DMS53 treated with DMSO at 0.1 percent for 48 hours (cell line): ENCODE results near the gene REX1BD.
"Not testable (repeated sequence)": the region's sequence is repeated elsewhere in the genome, so short reads cannot be mapped to it uniquely, and the experiment has no call there.

Experiments used
- DNase-seq: peaks from one replicate; lab custom pipeline; 2025; ENCODE audit not compliant: unreplicated experiment; lab: John Stamatoyannopoulos, UW

The REX1BD gene

DNA sequence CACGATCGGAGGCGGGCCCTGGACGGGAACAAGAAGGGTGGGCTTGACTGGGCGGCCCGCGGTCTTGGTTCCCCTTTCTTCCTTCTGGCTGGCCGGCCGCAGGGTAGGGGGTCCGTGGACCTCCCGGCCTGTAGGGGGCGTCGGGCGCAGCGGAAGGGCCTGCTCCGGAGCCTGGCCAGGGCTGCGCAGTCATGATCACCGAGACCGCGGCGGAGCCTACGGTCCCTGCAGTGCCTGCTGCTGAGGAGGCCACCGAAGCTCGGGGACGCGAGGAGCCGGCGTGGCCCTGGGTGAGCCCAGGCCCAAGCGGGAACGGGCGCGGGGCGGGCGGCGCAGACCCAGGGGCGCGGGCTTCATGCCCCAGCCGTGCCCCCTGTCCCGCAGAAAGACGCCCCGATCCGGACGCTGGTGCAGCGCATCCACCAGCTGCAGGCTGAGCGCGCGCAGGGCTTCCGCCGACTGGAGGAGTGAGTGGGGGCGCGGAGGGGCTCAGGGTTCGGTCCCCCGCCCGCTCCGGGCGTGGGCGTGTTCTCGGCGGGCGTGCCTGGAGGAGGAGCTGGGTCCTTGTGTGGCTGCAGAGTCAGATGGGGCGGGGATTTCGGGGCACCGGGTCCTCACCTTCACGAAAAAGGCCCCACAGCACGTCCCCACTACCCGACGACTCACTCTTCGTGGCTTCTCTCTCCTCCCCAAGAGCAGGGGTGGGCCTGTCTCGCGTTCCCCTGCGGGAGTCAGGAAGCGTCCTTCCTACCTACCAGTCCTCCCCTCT is at the start of gene REX1BD:
TSS of gene REX1BD (plus strand) at position 188 of the 769 bp plus-strand sequence. CDS start at position 192, 4 bp downstream.
- peak; percentile 44 for DNase-seq

GRCh38 chr19:18539372-18539771 is 49.2 kb upstream of the REX1BD start:
- no peak for DNase-seq

DNA sequence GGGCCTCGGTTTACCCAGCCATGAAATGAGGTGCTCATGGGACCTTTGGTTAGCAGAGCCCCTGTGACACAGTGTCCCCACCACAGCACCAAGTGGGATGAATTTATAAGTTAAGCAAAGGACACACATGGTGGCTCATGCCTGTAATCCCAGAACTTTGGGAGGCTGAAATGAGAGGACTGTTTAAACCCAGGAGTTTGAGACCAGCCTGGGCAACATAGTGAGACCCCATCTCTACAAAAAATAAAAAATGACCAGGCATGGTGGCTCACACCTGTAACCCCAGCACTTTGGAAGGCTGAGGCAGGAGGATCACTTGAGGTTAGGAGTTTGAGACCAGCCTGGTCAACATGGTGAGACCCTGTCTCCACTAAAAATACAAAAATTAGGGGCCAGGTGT is 48.4 kb upstream of the REX1BD start:
- not testable (repeated sequence) for DNase-seq

DNA sequence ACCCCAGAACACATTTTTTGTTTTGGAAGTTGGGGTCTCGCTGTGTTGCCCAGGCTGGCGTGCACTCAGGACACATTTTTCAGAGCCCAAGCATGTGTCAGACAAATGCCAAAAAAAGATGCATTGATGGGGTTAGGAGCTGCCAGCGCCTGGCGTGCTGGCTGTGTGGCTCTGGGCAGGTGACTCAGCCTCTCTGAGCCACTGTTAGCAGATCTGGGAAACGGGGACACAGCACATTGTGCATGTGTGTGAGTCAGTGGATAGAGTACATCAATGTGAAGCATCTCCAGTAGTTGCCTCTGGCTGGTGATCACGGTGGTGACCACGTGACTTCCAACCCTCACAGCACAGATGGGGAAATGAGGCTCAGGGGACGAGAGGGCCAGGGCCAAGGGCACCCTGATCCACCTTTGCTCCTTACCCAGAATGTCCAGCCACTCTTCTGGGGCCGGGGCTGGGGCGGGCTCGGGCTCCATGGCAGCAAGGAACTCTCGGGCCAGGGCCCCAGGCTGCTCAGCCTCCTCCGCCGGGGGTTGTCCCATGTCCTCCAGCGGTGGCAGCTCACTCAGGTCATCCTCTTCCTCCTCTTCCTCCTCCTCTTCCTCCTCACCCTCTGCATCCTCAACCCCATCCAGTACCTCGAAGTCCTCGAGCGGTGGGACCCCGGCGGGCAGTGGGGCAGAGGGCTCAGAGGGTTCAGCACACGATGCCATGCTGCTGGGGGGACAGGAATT is 47.2 kb upstream of the REX1BD start:
- no peak for DNase-seq

- DNase-seq = no peak
Observed at GRCh38 chr19:18541992-18542940, 46.3 kb upstream of the REX1BD start.

GRCh38 chr19:18542941-18543813 is 45.4 kb upstream of the REX1BD start, which contains the start of gene FKBP8:
TSS of gene FKBP8 (minus strand) at chr19:18543573. CDS start at chr19:18541970, 1,603 bp downstream.
- peak; percentile 66 for DNase-seq

GRCh38 chr19:18543814-18544475 is 44.7 kb upstream of the REX1BD start:
- peak; percentile 64 for DNase-seq

DNA sequence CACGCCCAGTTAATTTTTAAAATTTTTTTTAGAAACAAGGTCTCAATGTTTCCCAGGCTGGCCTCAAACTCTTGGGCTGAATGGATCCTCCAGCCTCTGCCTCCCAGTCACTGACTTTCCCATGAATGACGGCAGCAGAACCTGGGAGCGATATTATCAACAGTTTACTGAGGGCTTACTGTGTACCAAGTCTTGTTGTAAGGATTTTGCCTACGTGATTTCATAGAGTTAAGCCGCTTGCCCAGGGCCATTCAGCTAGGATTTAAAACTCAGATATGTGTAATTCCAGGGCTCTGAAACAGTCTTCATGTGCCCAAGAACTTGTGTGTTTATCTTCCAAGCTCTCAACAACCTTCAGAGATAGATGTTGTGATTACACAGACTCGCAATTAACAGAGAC is 37.0 kb upstream of the REX1BD start:
- DNase-seq = no peak

- peak; percentile 91 for DNase-seq
Observed at GRCh38 chr19:18557411-18558201, 31.0 kb upstream of the REX1BD start, which contains the start of gene KXD1. TSS of gene KXD1 (plus strand) at chr19:18557870. CDS start at chr19:18562057, 4,187 bp downstream.

DNA sequence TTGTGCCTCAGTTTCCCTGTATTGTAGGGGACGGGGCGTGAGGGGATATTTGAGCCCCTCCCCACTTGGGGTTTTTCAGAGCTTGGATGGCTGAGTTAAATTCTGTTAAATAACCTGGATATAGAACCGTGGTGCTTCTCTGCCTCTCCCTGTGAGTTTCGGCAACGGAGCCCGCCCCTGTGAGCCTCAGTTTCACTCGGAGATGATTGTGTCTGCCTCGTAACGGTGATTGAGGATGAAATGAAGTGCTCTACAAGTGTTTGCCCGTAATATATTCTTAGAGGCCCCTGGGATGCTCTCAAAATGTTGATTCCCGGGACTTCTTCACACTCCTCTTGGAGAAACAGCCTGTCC is 30.4 kb upstream of the REX1BD start:
- no peak for DNase-seq

DNA sequence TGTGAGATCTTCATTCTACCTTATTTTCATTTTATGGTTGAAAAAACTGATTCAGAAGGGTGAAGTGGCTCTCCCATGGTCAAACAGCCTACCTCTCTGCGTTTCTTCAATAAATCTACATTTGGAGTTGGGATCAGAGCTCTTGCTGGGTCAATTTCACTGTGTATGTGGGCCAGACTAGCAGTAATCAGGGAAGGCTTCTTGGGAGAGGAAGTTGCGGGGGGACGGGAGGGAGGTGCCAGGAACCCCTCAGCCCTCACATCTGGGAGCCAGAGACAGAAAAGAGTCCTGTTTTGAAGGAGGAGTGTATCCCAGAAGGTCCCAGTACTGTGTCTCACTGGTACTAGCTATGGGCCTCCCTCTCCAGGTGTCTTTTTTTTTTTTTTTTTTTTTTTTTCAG is 30.0 kb upstream of the REX1BD start:
- DNase-seq = no peak

- DNase-seq = no peak
Observed at GRCh38 chr19:18559685-18560084, 28.9 kb upstream of the REX1BD start.

DNA sequence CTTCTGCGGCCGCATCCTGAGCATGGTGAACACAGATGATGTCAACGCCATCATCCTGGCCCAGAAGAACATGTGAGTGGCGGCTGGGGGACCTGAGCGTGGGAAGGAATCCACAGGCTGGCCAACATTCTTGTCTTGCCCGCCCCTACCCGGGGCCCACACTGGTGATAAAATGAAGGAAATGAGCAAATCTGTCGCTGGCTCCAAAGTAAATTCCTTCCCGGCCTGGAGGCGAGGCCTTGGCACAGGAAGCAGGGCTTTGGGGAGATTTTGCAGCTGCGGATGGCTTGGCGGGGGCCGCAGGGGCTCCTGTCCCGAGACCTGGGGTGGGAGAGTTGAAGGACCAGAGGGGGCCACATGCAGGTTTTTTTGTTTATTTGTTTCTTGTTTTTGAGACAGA is 26.5 kb upstream of the REX1BD start:
- no peak for DNase-seq

DNA sequence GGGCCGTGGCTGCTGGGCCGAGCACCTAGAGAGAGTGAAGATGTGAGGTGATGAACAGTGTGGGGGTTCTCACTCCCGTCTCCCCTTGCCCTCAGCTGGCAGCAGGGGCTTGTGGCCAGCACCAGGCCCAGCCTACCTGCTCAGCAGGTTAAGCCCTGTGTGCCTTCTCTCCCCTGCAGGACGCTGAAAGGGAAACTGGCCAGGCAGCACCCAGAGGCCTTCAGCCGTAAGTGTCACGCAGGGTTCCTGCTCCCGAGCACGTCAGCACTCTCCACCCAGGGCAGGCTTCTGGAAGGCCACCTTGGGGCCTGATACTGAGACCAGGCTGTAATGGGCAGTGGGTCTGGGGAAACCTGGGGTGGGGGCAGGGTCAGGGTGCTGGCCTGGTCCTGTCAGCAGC is 21.6 kb upstream of the REX1BD start:
- DNase-seq = no peak

DNA sequence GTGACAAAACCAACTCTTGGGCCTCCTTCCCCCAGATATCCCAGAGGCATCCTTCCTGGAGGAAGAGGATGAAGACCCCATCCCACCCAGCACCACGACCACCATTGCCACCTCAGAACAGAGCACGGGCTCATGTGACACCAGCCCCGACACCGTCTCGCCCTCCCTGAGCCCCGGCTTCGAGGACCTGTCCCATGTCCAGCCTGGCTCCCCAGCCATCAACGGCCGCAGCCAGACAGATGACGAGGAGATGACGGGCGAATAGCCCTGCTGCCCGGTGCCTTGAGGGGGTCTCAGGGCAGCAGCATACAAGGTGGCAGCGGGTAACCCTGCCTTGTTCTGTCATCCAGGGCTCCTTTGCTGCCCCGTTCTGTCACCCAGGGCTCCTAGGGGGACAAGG is 20.2 kb upstream of the REX1BD start:
- no peak for DNase-seq

GRCh38 chr19:18571564-18572344 is 16.8 kb upstream of the REX1BD start, which contains the start of gene UBA52:
TSS of gene UBA52 (plus strand) at chr19:18571857. CDS start at chr19:18573301, 1,444 bp downstream.
- DNase-seq = peak; percentile 90

- no peak for DNase-seq
Observed at GRCh38 chr19:18574691-18575291, 13.8 kb upstream of the REX1BD start.

DNA sequence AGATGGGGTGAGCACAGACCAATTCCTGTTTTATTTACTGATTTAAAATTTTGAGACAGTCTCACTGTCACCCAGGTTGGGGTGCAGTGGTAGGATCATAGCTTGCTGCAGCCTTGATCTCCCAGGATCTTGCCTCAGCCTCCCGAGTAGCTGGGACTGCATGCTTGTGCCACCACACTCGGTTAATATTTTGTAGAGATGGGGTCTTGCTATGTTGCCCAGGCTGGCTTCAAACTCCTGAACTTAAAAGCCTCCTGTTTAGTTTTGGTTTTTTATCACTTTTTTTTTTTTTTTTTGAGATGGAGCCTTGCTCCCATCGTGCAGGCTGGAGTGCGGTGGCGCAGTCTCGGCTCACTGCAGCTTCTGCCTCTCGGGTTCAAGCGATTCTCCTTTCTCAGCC is 12.2 kb upstream of the REX1BD start:
- no peak for DNase-seq
